ENCODE measurements around the gene DIPK1B. TPM values are rescaled to one million over a fixed set of nuclear protein-coding genes. Genes with fewer than 3 reads are reported as not detected.

The DIPK1B gene
- total RNA-seq, 1 experiment from 2014 or later: 26.3 TPM

DNA sequence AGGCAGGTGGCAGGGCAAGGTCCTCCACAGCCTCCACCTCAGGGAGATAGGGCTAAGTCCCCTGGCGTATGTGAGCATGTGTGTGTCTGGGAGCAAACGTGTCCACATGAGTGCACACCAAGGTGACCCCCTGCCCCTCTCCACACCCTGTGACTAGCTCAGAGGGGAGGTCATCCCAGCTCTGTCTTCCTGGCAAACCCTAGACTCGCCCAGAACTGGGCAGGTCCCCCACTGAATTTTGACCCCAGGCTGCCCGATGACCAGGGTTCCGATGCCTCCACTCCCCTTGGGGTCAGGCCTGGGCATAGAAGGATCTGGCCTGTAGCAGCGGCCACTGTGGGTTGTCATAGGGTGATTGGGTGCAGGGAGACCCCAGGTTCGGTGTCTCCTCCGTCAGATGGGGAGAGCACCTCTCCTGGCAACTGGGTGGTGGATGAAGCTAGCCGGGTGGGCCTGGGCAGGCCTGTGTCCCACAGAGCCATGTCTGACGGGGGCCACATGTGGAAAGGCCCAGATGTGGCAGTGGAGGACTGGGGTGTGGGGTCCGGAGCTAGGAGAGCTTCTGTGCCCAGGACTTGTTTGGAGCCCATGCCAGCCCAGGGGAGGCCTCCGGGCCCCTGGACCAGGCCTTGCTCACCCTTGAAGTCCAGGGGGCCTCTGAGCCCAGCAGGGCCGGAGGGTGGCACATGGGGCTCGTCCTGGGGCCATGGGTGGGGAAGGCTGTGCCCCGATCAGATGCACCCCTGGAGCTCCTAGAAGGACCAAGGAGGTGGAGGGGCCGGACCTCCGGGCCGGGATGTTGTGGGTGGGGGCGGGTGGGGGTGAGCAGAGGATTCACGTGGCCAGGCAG is 6.2 kb downstream of the DIPK1B start:
- Histone ChIP-seq H3K27ac (ENCODE audit: low read length) (no peak overlapping the region), H3K4me1 (ENCODE audit: insufficient read depth, low read length) (no peaks in the 10 kb centered on the region; the same call in 1 of the 2 replicates), H3F3A (ENCODE audit: low read length, unreplicated experiment) (peaks cover 2% of the 10 kb centered on the region), H3K9me3 (ENCODE audit: low read length) (no peaks in the 10 kb centered on the region), H3K27me3 (ENCODE audit: low read length) (no peaks in the 10 kb centered on the region), H3K36me3 (ENCODE audit: low read depth, low read length) (peaks cover 1% of the 10 kb centered on the region; the same call in 1 of the 2 replicates), H3K9ac (ENCODE audit: low read length) (no peak overlapping the region), H4K20me1 (ENCODE audit: low read length) (peaks cover 13% of the 10 kb centered on the region; the same call in 1 of the 2 replicates), H3K4me3 (ENCODE audit: low read length) (no peak overlapping the region), H3K4me2 (ENCODE audit: low read length) (no peak overlapping the region), H2AFZ (ENCODE audit: low read length) (no peak overlapping the region), H3K9me2 (replicated peaks; ENCODE audit: low read length) (no peaks in the 10 kb centered on the region), H3K79me2 (ENCODE audit: low read length) (no peaks in the 10 kb centered on the region)
- intact Hi-C loops (cut with micrococcal nuclease): no loop called here
- POLR2A ChIA-PET (ENCODE audit: unreplicated experiment): interaction anchor here (0.6 kb wide), 2 partner anchors 9 to 504 kb away, joined by 3 read pairs; no protein-coding TSS in a partner anchor
- DNase-seq (no peak), ATAC-seq (no peak)
- TF ChIP-seq EZH2phosphoT487 (IDR thresholded peaks at IDR 0.05; ENCODE audit: borderline replicate concordance, low read length): no peak
- TF ChIP-seq EZH2 (IDR thresholded peaks at IDR 0.05; ENCODE audit: low read length, unreplicated experiment): no peak
- no peak for TF ChIP-seq CTCF (conservative IDR thresholded peaks at IDR 0.05; ENCODE audit: low read depth, low read length)
- CTCF ChIA-PET: no interaction called here
- BruUV-seq (replicated peaks): no TSS peak

- no peak for TF ChIP-seq EZH2 (IDR thresholded peaks at IDR 0.05; ENCODE audit: low read length, unreplicated experiment)
- TF ChIP-seq EZH2phosphoT487 (IDR thresholded peaks at IDR 0.05; ENCODE audit: borderline replicate concordance, low read length): no peak
- no peak for TF ChIP-seq CTCF (conservative IDR thresholded peaks at IDR 0.05; ENCODE audit: low read depth, low read length)
- BruUV-seq (replicated peaks): no TSS peak
- ChIA-PET POLR2A (ENCODE audit: unreplicated experiment) (interaction anchor here (0.6 kb wide), 1 partner anchor 503 kb away, joined by 3 read pairs; no protein-coding TSS in a partner anchor), CTCF (no interaction called here)
- DNase-seq (no peak), ATAC-seq (no peak)
- H3K27ac ChIP-seq (ENCODE audit: low read length): no peak overlapping the region
- no peaks in the 10 kb centered on the region for H3K9me2 ChIP-seq (replicated peaks; ENCODE audit: low read length)
- H3K27me3 ChIP-seq (ENCODE audit: low read length): no peaks in the 10 kb centered on the region
- no peaks in the 10 kb centered on the region for H3K9me3 ChIP-seq (ENCODE audit: low read length)
- peaks cover 7% of the 10 kb centered on the region; the same call in 1 of the 2 replicates for H3K79me2 ChIP-seq (ENCODE audit: low read length)
- H2AFZ ChIP-seq (ENCODE audit: low read length): no peak overlapping the region
- H4K20me1 ChIP-seq (ENCODE audit: low read length): peaks cover 21% of the 10 kb centered on the region; the same call in 1 of the 2 replicates
- no peaks in the 10 kb centered on the region for H3K4me1 ChIP-seq (ENCODE audit: insufficient read depth, low read length)
- intact Hi-C loops (cut with micrococcal nuclease): no loop called here
- H3K4me2 ChIP-seq (ENCODE audit: low read length): no peak overlapping the region
- no peak overlapping the region for H3K4me3 ChIP-seq (ENCODE audit: low read length)
- peaks cover 7% of the 10 kb centered on the region for H3F3A ChIP-seq (ENCODE audit: low read length, unreplicated experiment)
- peaks cover 9% of the 10 kb centered on the region; the same call in 1 of the 2 replicates for H3K36me3 ChIP-seq (ENCODE audit: low read depth, low read length)
- no peak overlapping the region for H3K9ac ChIP-seq (ENCODE audit: low read length)
Observed at GRCh38 chr9:136719195-136719880, 7.0 kb downstream of the DIPK1B start.
